Measurements from ENCODE around the gene IMMP2L. TPM values are rescaled to one million over a fixed set of nuclear protein-coding genes. Genes with fewer than 3 reads are reported as not detected.
"Not testable (repeated sequence)": the region's sequence is repeated elsewhere in the genome, so short reads cannot be mapped to it uniquely, and the experiment has no call there.

Gene IMMP2L
- total RNA-seq, 1 donor from 2014 or later = 40.8 TPM

DNA sequence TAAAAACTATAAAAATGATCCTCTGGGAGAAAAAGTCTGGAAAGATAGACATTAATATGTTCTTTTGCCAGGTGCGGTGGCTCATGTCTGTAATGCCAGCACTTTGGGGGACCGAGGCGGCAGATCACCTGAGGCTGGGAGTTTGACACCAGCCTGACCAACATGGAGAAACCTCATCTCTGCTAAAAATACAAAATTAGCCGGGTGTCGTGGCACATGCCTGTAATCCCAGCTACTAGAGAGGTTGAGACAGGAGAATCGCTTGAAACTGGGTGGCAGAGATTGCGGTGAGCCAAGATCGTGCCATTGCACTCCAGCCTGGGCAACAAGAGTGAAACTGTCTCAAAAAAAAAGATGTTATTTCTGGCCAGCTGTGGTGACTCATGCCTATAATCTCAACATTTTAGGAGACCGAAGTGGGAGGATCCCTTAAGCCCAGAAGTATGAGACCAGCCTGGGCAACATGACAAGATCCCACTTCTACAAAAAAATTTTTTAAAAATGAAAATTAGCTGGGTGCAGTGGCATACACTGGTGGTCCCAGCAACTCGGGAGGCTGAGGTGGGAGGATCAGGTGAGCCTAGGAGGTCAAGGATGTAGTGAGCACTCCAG lies 573.3 kb downstream of the IMMP2L start:
- DNase-seq (ENCODE audit: low spot score) = no peak

DNA sequence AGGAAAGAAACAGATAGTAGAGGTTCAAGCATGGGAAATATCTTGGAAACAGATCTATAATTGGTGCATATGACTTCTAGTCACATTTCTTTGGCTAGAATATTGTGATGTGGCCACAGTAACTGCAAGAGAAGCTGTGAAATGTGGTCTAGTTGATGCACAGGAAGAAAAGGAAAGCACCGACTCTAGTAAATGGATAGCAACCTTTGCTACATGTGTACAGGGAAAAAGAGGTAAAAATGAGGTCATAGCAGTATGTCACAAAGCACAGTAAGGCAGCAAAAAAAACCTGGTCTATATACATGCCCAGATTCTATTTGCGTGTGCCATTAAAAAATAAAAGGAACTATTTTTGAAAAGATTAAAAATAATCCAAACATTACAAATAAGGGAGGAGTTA lies 573.9 kb downstream of the IMMP2L start:
- no peak for DNase-seq (ENCODE audit: low spot score)

DNA sequence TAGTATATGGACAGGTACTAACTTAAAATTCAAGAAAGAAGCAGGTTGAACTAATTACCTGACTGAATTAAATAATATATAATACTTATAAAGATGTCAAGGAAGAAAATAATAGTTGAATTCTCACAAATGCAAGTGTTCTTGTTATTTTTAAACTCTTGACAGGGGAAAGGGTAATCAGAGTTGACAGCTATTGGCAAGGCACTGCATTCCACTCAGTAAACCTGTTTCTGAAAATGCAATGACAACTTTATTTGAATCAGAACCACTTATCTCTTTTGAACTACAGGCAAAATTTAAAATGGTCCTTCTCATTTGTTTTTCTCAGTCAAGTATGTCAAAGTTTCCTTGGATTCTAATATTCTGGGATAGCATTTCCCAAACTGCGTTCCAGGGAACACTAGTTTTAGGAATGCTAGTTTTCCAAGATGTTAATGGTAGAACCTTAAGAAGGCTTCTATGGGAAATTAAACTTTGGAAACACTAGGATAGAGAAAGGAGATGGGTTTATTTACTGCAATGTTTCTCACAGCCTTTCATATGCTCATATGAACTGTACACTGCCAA lies 575.1 kb downstream of the IMMP2L start:
- DNase-seq (ENCODE audit: low spot score) = no peak

GRCh38 chr7:110983822-110984456 lies 578.4 kb downstream of the IMMP2L start:
- DNase-seq (ENCODE audit: low spot score) = no peak

DNA sequence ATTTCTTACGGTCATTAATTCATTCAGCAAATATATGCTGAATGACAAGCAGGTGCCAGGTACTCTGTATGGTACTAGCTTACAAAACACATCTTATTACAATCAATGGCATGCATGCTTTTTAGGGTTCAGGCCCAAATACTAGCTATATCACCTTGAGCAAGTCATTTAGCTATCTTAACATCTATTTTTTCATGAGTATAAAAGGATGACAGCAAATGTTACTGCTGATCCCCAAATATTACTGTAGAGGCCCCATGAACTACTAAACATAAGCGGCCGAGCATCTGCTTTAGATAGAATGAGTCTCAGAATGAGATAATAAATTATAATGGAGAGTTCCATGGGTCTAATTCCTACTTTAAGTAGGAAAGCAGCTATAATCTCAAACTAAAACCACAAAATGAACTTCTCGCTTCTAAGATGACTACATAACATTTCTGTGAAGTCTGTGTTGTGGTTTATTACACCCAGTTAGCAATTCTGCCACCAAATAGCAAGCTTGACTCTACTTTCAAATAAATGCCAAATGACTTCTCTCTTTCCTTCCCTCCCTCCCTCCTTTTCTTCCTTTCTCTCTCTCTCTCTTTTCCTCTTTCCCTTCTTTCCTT lies 585.1 kb downstream of the IMMP2L start:
- no peak for DNase-seq (ENCODE audit: low spot score)

- no peak for DNase-seq (ENCODE audit: low spot score)
Observed at GRCh38 chr7:110975486-110975885, 586.8 kb downstream of the IMMP2L start.

GRCh38 chr7:110974441-110974840 lies 587.9 kb downstream of the IMMP2L start:
- no peak for DNase-seq (ENCODE audit: low spot score)

DNA sequence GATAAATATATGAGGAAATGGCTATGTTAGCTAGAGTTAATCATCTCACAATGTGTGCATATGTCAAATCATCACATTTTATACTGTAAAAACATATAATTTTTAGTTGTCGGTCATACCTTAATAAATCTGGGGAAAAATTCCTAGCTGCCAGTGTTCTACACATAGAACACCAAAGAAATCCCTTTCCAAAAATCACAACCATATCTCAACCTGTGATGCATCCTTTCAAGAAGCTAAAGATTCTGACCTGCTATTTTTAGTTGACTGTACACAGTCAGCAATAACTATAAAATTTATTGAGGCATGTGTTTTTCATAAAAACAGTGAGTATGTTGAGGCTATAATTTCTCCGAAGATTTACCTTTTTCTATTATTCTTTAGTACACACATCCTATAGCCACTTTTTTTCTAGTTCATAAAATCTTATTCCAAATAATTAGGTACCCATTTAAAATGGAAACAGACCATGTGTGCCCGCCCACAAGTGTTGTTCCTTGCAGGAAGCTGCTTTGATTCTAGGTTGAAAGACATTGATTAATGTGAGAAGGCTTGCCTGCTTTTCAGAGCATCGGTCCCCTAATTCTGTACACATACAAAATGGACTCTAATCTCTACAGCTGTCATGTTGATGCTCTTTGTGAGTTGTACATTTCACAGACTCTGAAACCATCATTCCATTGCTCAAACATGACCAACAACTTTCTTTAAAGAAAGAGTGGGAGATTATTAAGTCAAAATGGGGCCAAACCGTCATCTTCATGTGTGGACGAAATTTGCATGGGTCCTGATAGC lies 588.9 kb downstream of the IMMP2L start:
- DNase-seq (ENCODE audit: low spot score) = no peak

DNA sequence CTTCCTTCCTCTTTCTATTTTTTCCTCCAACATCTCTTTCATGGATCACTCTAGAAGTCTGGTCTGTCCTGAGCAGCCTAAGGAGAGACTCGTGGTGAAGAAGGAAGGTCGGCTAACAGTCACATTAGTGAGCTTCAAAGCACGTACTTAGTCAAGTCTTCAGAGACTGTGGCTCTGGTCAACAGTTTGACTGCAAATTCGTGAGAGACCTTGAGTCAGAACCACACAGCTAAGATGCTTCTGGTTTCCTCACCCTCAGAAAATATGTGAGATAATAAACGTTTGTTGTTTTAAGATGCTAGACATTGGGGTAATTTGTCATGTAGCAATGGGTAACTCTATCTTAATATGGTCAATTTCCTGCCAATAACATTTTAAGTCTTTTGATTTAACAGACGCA lies 597.5 kb downstream of the IMMP2L start:
- no peak for DNase-seq (ENCODE audit: low spot score)

DNA sequence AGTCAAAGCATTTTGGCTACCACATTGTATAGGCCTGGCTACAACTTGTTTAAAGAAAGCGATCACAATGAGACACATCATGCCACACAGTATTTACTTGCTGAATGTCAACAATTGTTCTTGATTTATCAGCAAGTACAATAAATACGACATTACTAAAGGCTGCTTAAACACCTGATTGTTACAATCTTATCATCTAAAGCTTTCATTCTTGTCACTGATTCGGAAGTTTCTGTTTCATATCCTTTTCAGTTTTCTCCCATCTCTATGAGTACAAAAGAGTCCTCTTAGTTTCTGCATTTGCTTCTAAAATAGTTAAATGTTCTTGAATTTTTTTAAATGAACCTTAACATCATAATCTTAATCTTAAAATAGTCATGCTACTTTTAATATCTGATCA lies 599.5 kb downstream of the IMMP2L start:
- DNase-seq (ENCODE audit: low spot score) = no peak

- DNase-seq (ENCODE audit: low spot score) = no peak
Observed at GRCh38 chr7:110962374-110962773, 599.9 kb downstream of the IMMP2L start.

DNA sequence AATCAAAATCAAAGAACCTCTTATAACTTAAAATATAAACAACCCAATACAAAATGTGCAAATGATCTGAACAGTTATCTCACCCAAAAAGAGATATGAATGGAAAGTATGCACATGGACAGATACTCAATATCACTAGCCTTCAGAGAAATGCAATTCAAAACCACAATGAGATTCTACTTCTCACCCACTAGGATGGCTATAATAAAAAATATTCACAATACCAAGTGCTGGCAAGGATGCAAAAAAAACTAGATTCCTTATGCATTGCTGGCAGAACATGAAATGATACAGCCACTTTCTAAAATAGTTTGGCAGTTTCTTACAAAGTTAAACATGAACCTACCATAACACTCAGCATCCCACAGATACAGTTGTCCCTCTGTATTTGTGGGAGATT lies 601.5 kb downstream of the IMMP2L start:
- no peak for DNase-seq (ENCODE audit: low spot score)

DNA sequence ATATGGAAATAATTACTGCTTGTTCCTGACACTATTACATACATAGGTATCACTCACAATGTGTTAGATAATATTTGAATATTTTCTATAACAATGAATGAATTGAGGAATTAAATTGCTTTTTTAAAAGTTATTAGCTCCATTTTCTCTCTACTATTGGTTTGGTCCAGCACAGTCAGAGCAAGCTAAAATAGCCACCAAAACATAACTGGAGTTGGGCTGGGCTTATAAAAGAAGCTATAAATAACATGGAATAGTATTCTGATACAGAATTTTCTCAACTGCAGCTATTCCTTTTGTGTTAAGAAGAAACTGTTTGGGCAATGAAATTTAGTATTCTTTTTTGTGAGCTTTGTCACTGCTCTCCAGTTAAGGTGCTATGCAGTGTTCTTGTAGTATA lies 614.0 kb downstream of the IMMP2L start:
- no peak for DNase-seq (ENCODE audit: low spot score)

- no peak for DNase-seq (ENCODE audit: low spot score)
Observed at GRCh38 chr7:110947408-110947807, 614.9 kb downstream of the IMMP2L start.

- no peak for DNase-seq (ENCODE audit: low spot score)
Observed at GRCh38 chr7:110944966-110945644, 617.2 kb downstream of the IMMP2L start.

DNA sequence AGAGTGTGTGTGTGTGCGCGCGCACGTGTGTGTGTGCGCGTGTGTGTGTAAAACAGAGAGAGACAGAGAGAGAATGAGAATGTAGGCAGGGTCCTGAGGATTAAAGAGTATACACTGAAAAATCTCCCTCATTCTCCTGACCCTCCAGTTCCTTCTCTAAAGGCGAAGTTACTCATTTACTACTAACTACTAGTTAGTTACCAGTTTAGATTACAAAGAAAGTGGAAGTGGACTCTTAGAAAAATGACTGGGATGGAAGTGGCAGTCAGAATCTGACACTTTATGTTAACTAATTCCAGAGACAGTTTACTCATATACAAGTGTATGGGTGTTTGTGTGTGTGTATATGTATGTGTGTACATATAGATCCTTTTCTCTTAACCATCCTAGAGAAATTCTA lies 617.8 kb downstream of the IMMP2L start:
- DNase-seq (ENCODE audit: low spot score) = no peak

DNA sequence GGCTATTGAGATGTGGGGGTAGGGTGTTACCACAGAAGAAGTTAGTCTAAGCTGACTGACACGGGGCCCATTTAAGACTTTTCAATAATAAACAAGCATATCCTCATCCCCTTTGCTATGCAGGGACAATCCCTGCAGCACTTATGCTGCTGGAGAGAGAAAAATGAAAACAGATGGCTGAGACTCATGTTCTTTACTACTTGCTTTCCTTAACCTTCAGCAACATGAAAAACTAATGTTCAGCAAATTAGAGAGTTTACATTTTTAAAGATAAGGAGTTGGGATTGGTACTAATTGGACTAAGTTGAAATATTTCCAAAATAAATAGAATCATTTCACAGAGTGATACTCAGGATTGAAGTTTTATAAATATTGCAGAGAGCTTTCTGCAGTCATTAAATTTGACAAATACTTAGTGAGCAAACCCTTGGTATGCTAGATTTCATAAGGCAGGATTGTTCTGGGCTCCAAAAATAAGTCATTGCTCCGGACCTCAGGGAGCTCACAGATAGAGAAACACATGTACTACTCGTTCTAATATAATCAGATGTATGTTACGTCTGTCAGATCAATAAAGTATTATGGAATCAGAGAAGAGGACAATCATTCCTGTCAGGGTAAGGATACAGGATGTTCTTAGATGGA lies 618.5 kb downstream of the IMMP2L start:
- no peak for DNase-seq (ENCODE audit: low spot score)

- no peak for DNase-seq (ENCODE audit: low spot score)
Observed at GRCh38 chr7:110941385-110941784, 620.9 kb downstream of the IMMP2L start.

GRCh38 chr7:110940756-110941155 lies 621.5 kb downstream of the IMMP2L start:
- DNase-seq (ENCODE audit: low spot score) = no peak

GRCh38 chr7:110938165-110938564 lies 624.1 kb downstream of the IMMP2L start:
- no peak for DNase-seq (ENCODE audit: low spot score)

DNA sequence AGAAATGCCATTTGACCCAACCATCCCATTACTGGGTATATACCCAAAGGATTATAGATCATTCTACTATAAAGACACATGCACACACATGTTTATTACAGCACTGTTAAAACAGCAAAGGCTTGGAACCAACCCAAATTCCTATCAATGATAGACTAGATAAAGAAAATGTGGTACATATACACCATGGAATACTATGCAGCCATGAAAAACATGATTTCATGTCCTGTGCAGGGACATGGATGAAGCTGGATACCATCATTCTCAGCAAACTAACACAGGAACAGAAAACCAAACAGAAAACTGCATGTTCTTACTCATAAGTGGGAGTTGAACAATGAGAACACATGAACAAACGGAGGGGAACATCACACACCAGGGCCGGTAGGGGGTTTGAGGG lies 625.6 kb downstream of the IMMP2L start:
- not testable (repeated sequence) for DNase-seq (ENCODE audit: low spot score)
